PFSK-1 (cell line): ENCODE results near the gene MEIS3. TPM values are rescaled to one million over a fixed set of nuclear protein-coding genes. Genes with fewer than 3 reads are reported as not detected.

Source experiments
- FOXP2 ChIP-seq: optimal IDR thresholded peaks from 2 replicates; pipeline ENCODE3; 2011; ENCODE audit warnings: borderline replicate concordance, control low read depth, inconsistent platforms; ENCODE audit not compliant: insufficient read depth; ENCODE audit errors: extremely low read length, extremely low read depth
- POLR2AphosphoS5 ChIP-seq: IDR thresholded peaks from 2 replicates; pipeline ENCODE4 v1.6.1; 2012; ENCODE audit warnings: low read depth, mild to moderate bottlenecking, control low read depth, low read length, moderate library complexity
- REST ChIP-seq, 2 experiments: IDR thresholded peaks; 2 replicates each; pipeline versions ENCODE4 v1.6.1 to v1.8.0; 2011 to 2012; ENCODE audit warnings: low read depth in 2 of 2, low read length in 2 of 2, control low read depth in 1 of 2, inconsistent platforms in 1 of 2, mild to moderate bottlenecking in 1 of 2, moderate library complexity in 1 of 2; ENCODE audit not compliant: insufficient read depth in 1 of 2
- SIN3A ChIP-seq: IDR thresholded peaks from 2 replicates; pipeline ENCODE4 v1.6.1; 2012; ENCODE audit warnings: mild to moderate bottlenecking, low read length, moderate library complexity, borderline replicate concordance; ENCODE audit not compliant: insufficient read depth
- TAF1 ChIP-seq: IDR thresholded peaks from 2 replicates; pipeline ENCODE4 v1.6.1; 2012; ENCODE audit warnings: low read length, control low read depth, borderline replicate concordance; ENCODE audit not compliant: insufficient read depth
- polyA plus RNA-seq: library from polyadenylated mRNA; unstranded; fragments of >200 nt; gene quantifications from one replicate; pipeline ENCODE4 v1.2.1, GENCODE V29; 2012; ENCODE audit warnings: low read depth, missing spikeins; ENCODE audit not compliant: insufficient read length

The MEIS3 gene
- polyA plus RNA-seq, result 56.2 TPM

GRCh38 chr19:47419030-47419783, at the start of gene MEIS3:
TSS of gene MEIS3 (minus strand) at chr19:47419527. CDS start at chr19:47419081, 446 bp downstream.
- TF ChIP-seq TAF1 (no peak), POLR2AphosphoS5 (0 out of 2 replicates have a peak, but pooled peaks have one; percentile 28)

- no peak for TF ChIP-seq FOXP2
- TF ChIP-seq REST (IDR thresholded peaks at IDR 0.05; ENCODE audit: insufficient read depth in 1 of 2, low read depth in 2 of 2, low read length in 2 of 2), result no peak
- no peak for TF ChIP-seq SIN3A
- TF ChIP-seq TAF1, result no peak
- TF ChIP-seq POLR2AphosphoS5, result no peak
Measured at GRCh38 chr19:47467914-47468313, 48.6 kb upstream of the MEIS3 start.

- TF ChIP-seq REST (IDR thresholded peaks at IDR 0.05; ENCODE audit: insufficient read depth in 1 of 2, low read depth in 2 of 2, low read length in 2 of 2), result no peak
Measured at GRCh38 chr19:47465957-47466356, 46.6 kb upstream of the MEIS3 start.

- TF ChIP-seq SIN3A, result no peak
- no peak for TF ChIP-seq TAF1
- no peak for TF ChIP-seq REST (IDR thresholded peaks at IDR 0.05; ENCODE audit: insufficient read depth in 1 of 2, low read depth in 2 of 2, low read length in 2 of 2)
Measured at GRCh38 chr19:47464675-47465419, 45.5 kb upstream of the MEIS3 start.

GRCh38 chr19:47461876-47462275, 42.5 kb upstream of the MEIS3 start:
- TF ChIP-seq POLR2AphosphoS5 (no peak), SIN3A (no peak), TAF1 (no peak), FOXP2 (no peak), REST (IDR thresholded peaks at IDR 0.05; ENCODE audit: insufficient read depth in 1 of 2, low read depth in 2 of 2, low read length in 2 of 2) (no peak)
